Keratinocyte (primary cell): Measurements from ENCODE around the gene DUSP22. TPM values are rescaled to one million over a fixed set of nuclear protein-coding genes. Genes with fewer than 3 reads are reported as not detected.

ENCODE experiments used
- DNase-seq: peaks from one replicate; pipeline ENCODE4 v3.0.0-alpha.2; 2011; ENCODE audit warnings: low read depth, missing footprints, low spot score
- FAIRE-seq: peaks from 2 replicates; lab custom pipeline; 2011; peaks lifted over from hg19 to GRCh38; lab: Jason Lieb, UNC
- H2AFZ ChIP-seq: 2 replicates; pipeline ENCODE4 v1.6.0; 2012; ENCODE audit warnings: low read length, control low read depth, inconsistent platforms; ENCODE audit not compliant: control insufficient read depth
- H3K27ac ChIP-seq: 2 replicates; pipeline ENCODE4 v1.5.1; 2011; ENCODE audit warnings: low read length; ENCODE audit not compliant: control insufficient read depth, insufficient read depth
- H3K27me3 ChIP-seq: 3 replicates; pipeline ENCODE4 v1.6.0; 2011; ENCODE audit warnings: low read length; ENCODE audit not compliant: control insufficient read depth, insufficient read depth; ENCODE audit errors: extremely low read depth
- H3K36me3 ChIP-seq, 2 experiments: 2 replicates in 1 of 2; 3 replicates in 1 of 2; pipeline ENCODE4 v1.5.1; 2011; ENCODE audit warnings: low read length in 2 of 2, mild to moderate bottlenecking in 1 of 2; ENCODE audit not compliant: control insufficient read depth in 2 of 2, insufficient read depth in 2 of 2; ENCODE audit errors: extremely low read depth in 1 of 2
- H3K4me1 ChIP-seq: 3 replicates; pipeline ENCODE4 v1.5.1; 2011; ENCODE audit warnings: low read length; ENCODE audit not compliant: control insufficient read depth, insufficient read depth; ENCODE audit errors: extremely low read depth
- H3K4me2 ChIP-seq: 3 replicates; pipeline ENCODE4 v1.6.0; 2011; ENCODE audit warnings: low read depth, low read length; ENCODE audit not compliant: control insufficient read depth, insufficient read depth; ENCODE audit errors: extremely low read depth
- H3K4me3 ChIP-seq, 3 experiments: fragments of 200-600 bp in 1 of 3; sonication (generic) in 1 of 3; 2 replicates in 2 of 3; 3 replicates in 1 of 3; pipeline ENCODE4 v1.5.1; 2011 to 2016; ENCODE audit warnings: low read length in 3 of 3, mild to moderate bottlenecking in 3 of 3, control low read depth in 2 of 3, inconsistent platforms in 1 of 3, low read depth in 1 of 3, mixed read lengths in 1 of 3, mixed run types in 1 of 3, moderate library complexity in 1 of 3; ENCODE audit not compliant: control insufficient read depth in 2 of 3, insufficient read depth in 2 of 3; ENCODE audit errors: extremely low read depth in 1 of 3
- H3K79me2 ChIP-seq: 2 replicates; pipeline ENCODE4 v1.6.0; 2012; ENCODE audit warnings: low read length; ENCODE audit not compliant: control insufficient read depth, insufficient read depth
- H3K9ac ChIP-seq: 3 replicates; pipeline ENCODE4 v1.6.0; 2011; ENCODE audit warnings: low read length; ENCODE audit not compliant: control insufficient read depth, insufficient read depth; ENCODE audit errors: extremely low read depth
- H3K9me1 ChIP-seq: 3 replicates; pipeline ENCODE4 v1.6.0; 2011; ENCODE audit warnings: low read length; ENCODE audit not compliant: control insufficient read depth, insufficient read depth; ENCODE audit errors: extremely low read depth
- H3K9me3 ChIP-seq: 2 replicates; pipeline ENCODE4 v1.5.1; 2012; ENCODE audit warnings: low read depth, low read length; ENCODE audit not compliant: control insufficient read depth
- H4K20me1 ChIP-seq: 3 replicates; pipeline ENCODE4 v1.6.0; 2011; ENCODE audit warnings: low read length; ENCODE audit not compliant: control insufficient read depth, insufficient read depth; ENCODE audit errors: extremely low read depth
- EZH2 ChIP-seq: IDR thresholded peaks from one replicate; pipeline ENCODE4 v1.6.1; 2012; ENCODE audit warnings: inconsistent platforms, mild to moderate bottlenecking, low read length, moderate library complexity
- dilution Hi-C: fragments of 300-500 bp; cut with MboI; formaldehyde crosslinking; loops from one replicate; pipeline ENCODE4 v1.7.0; 2020; ENCODE audit warnings: low sequenced_read_pairs; ENCODE audit not compliant: extremely low pct_ligation_motif_present
- polyA plus RNA-seq, 5 experiments: library from polyadenylated mRNA; depleted of rRNA in 3 of 5; stranded (reverse) in 3 of 5; stranded (forward) in 1 of 5; unstranded in 1 of 5; fragments of >200 nt; gene quantifications; 1 replicate in 1 of 5; 2 replicates in 3 of 5; 3 replicates in 1 of 5; pipeline versions ENCODE4 v1.2.1 to v1.2.3, GENCODE V29; 2011 to 2012; ENCODE audit warnings: missing spikeins in 2 of 5, low read depth in 1 of 5, low replicate concordance in 1 of 5
- TF ChIP-seq, protein P1 (sequence below), 3 experiments: IDR thresholded peaks in 1 of 3; conservative IDR thresholded peaks in 1 of 3; optimal IDR thresholded peaks in 1 of 3; 2 replicates in 2 of 3; 3 replicates in 1 of 3; pipeline versions ENCODE3 to v1.5.1; 2011; ENCODE audit warnings: low read length in 3 of 3, mild to moderate bottlenecking in 3 of 3, moderate library complexity in 2 of 3, control low read depth in 1 of 3, inconsistent platforms in 1 of 3; ENCODE audit not compliant: insufficient read depth in 2 of 3; ENCODE audit errors: extremely low read depth in 1 of 3

The DUSP22 gene
- polyA plus RNA-seq, 1 donor (not counting 4 experiments of a cell fraction or from before 2014, with no cell fraction given): 17.3 TPM

DNA sequence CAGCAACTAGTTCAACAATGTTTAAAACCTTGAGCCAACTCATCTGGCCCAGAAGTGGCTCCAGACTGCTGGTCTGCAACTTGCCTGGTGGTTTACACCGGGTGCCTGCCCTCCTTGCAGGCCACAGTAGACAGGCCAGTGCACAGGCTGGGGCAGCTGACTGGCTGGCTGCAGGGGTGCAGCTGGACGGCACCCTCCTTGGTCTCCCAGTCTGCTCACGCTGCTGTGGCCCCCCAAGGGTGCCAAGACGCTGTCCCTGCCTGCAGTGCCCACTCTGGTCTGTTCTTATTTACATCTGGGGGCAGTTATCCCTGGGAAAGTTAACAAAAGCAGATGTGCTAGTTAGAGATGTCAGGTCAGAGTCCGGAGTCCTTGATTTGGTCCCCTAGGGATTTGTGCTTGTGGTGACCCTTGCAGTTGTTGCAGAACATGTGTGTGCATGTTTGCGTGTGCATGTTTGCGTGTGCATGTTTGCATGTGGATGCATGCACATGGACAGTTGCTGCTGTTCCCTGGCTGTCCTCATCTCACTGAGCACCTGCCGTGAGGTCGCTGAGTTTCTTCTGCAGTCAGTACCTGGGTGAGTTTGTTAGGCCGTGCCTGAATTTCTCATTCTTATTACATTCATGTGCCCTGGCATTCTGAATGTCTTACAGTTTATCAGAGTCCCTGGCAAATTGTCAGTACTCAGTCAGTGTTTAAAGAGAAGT is 51.1 kb downstream of the DUSP22 start:
- H3K27ac ChIP-seq: no peak overlapping the region
- dilution Hi-C loops: no loop called here

DNA sequence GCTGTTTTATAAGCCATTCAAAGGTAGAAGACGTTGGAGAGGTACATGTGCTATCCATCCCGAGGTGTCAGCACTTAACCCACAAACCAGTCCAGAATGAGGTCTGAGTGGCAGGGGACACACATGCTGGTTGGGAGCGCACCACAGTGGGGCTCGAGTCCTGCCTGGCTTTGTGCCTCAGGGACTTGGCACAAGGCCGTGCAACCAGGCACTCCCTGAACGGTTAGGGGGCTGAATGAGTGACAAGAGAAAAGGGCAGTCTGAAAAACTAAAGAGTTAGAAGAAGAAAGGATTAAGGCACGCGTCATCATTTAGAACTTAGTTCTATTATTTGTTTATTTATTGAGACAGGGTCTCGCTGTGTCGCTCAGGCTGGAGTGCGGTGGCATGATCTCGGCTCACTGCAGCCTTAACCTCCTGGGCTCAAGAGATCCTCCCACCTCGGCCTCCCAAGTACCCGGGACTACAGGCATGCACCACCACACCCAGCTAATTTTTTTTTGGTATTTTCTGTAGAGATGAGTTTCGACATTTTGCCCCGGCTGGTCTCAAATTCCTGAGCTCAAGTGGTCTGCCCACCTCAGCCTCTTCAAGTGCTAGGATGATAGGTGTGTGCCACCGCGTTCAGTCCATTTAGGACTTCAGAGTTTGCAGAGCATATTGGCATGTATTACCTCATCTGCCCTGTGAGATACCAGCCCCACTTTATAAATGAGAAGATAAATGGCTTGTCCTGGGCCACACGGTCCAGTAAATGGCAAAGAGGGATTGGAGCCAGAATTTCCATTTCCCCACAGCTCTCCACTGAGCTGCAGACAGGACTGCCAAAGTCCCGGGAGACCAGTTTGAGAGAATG is 51.9 kb downstream of the DUSP22 start:
- FAIRE-seq: no peak
- Histone ChIP-seq H3K9ac (no peak overlapping the region), H3K79me2 (no peaks in the 10 kb centered on the region), H3K4me3 (no peak overlapping the region), H4K20me1 (no peaks in the 10 kb centered on the region), H3K9me3 (peaks cover 9% of the 10 kb centered on the region), H3K9me1 (no peaks in the 10 kb centered on the region), H2AFZ (no peak overlapping the region), H3K27me3 (no peaks in the 10 kb centered on the region), H3K4me2 (no peak overlapping the region), H3K4me1 (no peaks in the 10 kb centered on the region), H3K27ac (no peak overlapping the region), H3K36me3 (peaks cover 2 to 3% of the 10 kb centered on the region in 2 experiments)
- DNase-seq: no peak
- TF ChIP-seq, protein P1, sequence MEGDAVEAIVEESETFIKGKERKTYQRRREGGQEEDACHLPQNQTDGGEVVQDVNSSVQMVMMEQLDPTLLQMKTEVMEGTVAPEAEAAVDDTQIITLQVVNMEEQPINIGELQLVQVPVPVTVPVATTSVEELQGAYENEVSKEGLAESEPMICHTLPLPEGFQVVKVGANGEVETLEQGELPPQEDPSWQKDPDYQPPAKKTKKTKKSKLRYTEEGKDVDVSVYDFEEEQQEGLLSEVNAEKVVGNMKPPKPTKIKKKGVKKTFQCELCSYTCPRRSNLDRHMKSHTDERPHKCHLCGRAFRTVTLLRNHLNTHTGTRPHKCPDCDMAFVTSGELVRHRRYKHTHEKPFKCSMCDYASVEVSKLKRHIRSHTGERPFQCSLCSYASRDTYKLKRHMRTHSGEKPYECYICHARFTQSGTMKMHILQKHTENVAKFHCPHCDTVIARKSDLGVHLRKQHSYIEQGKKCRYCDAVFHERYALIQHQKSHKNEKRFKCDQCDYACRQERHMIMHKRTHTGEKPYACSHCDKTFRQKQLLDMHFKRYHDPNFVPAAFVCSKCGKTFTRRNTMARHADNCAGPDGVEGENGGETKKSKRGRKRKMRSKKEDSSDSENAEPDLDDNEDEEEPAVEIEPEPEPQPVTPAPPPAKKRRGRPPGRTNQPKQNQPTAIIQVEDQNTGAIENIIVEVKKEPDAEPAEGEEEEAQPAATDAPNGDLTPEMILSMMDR (optimal IDR thresholded peaks at IDR 0.05 in 1 of 3, IDR thresholded peaks at IDR 0.05 in 1 of 3, conservative IDR thresholded peaks at IDR 0.05 in 1 of 3; ENCODE audit: extremely low read depth in 1 of 3, insufficient read depth in 2 of 3, low read length in 3 of 3): no peak
- no peak for TF ChIP-seq EZH2
- dilution Hi-C loops: no loop called here

More for the DNA sequence above, 51.1 kb downstream of the DUSP22 start:
- Histone ChIP-seq H3K4me3 (no peak overlapping the region), H4K20me1 (no peaks in the 10 kb centered on the region), H3K36me3 (peaks cover 0 to under 1% of the 10 kb centered on the region in 2 experiments), H3K79me2 (no peaks in the 10 kb centered on the region), H3K9me1 (no peaks in the 10 kb centered on the region), H3K4me2 (no peak overlapping the region), H3K9me3 (peaks cover 5% of the 10 kb centered on the region), H3K4me1 (no peaks in the 10 kb centered on the region), H2AFZ (no peak overlapping the region), H3K27me3 (no peaks in the 10 kb centered on the region), H3K9ac (no peak overlapping the region)
- FAIRE-seq (no peak), DNase-seq (no peak)
- TF ChIP-seq, protein P1 (optimal IDR thresholded peaks at IDR 0.05 in 1 of 3, IDR thresholded peaks at IDR 0.05 in 1 of 3, conservative IDR thresholded peaks at IDR 0.05 in 1 of 3; ENCODE audit: extremely low read depth in 1 of 3, insufficient read depth in 2 of 3, low read length in 3 of 3): no peak
- TF ChIP-seq EZH2: no peak
